Transverse colon (tissue), 4 donors: ENCODE data around the gene SLC13A3. TPM values are rescaled to one million over a fixed set of nuclear protein-coding genes. Genes with fewer than 3 reads are reported as not detected.

ENCODE experiments used
- DNase-seq: peaks from one replicate; pipeline ENCODE4 v3.0.0-alpha.2; 2019
- H3K27ac ChIP-seq, 4 donors: fragments of 200-600 bp; sonication (generic); 2 replicates each; pipeline ENCODE4 v1.5.1; 2016 to 2018; ENCODE audit warnings: inconsistent platforms in 4 of 4
- H3K27me3 ChIP-seq: fragments of 200-600 bp; sonication (generic); 2 replicates; pipeline ENCODE4 v1.5.1; 2017; ENCODE audit warnings: inconsistent platforms
- H3K36me3 ChIP-seq, 4 donors: fragments of 200-600 bp; sonication (generic); 2 replicates each; pipeline ENCODE4 v1.5.1; 2017 to 2019; ENCODE audit warnings: inconsistent platforms in 4 of 4
- H3K4me1 ChIP-seq, 4 donors: fragments of 200-600 bp; sonication (generic); 2 replicates each; pipeline ENCODE4 v1.5.1; 2017 to 2020; ENCODE audit warnings: inconsistent platforms in 4 of 4
- H3K4me3 ChIP-seq, 4 donors: fragments of 200-600 bp; sonication (generic); 1 replicate in 1 of 4; 2 replicates in 3 of 4; pipeline versions ENCODE4 v1.5.1 to v1.6.1; 2017 to 2019; ENCODE audit warnings: inconsistent platforms in 4 of 4
- H3K9me3 ChIP-seq, 2 donors: fragments of 200-600 bp; sonication (generic); 2 replicates each; pipeline ENCODE4 v1.5.1; 2017 to 2019; ENCODE audit warnings: inconsistent platforms in 2 of 2
- CTCF ChIP-seq, 5 experiments: fragments of 200-600 bp in 3 of 5; fragments of 450-650 bp in 2 of 5; sonication (generic) in 3 of 5; IDR thresholded peaks; 1 replicate in 2 of 5; 2 replicates in 3 of 5; pipeline ENCODE4 v1.5.1; 2016 to 2017; ENCODE audit warnings: antibody characterized with exemption in 5 of 5, inconsistent platforms in 3 of 5, mild to moderate bottlenecking in 2 of 5, moderate library complexity in 1 of 5
- EP300 ChIP-seq: sonication (generic); formaldehyde crosslinking; IDR thresholded peaks from one replicate; pipeline ENCODE4 v1.6.1; 2017; ENCODE audit warnings: antibody characterized with exemption, low read depth
- POLR2A ChIP-seq: fragments of 450-650 bp; IDR thresholded peaks from one replicate; pipeline ENCODE4 v1.6.1; 2016; ENCODE audit warnings: antibody characterized with exemption, mild to moderate bottlenecking, moderate library complexity
- POLR2AphosphoS5 ChIP-seq, 3 donors: sonication (generic); formaldehyde crosslinking; IDR thresholded peaks; one replicate each; pipeline ENCODE4 v1.6.1; 2016; ENCODE audit warnings: antibody characterized with exemption in 3 of 3
- WGBS, 2 donors: methylation state at CpG; one replicate each; pipeline ENCODE4 v1.1.5; 2018; ENCODE audit warnings: low coverage in 1 of 2; 5-methylcytosine and 5-hydroxymethylcytosine counted together
- in situ Hi-C, 4 donors: fragments of 200-750 bp; cut with MboI; loops; one replicate each; pipeline versions ENCODE4 v1.15.0 to v1.15.1; 2017; ENCODE audit warnings: low sequenced_read_pairs in 3 of 4, low pct_ligation_motif_present in 1 of 4, low pct_unique_long_range_greater_than_20kb in 1 of 4
- intact Hi-C: fragments of 100-400 bp; cut with DNase I; formaldehyde crosslinking; loops from one replicate; pipeline ENCODE4 v1.15.1; 2023; ENCODE audit warnings: low total_unique reads
- total RNA-seq, 4 donors: library from RNA; depleted of rRNA; stranded (reverse); fragments of >200 nt; gene quantifications; one replicate each; pipeline ENCODE4 v1.1.0, GENCODE V29; 2016

SLC13A3 gene
- total RNA-seq, 4 donors from 2014 or later = 0.14 to 0.48 TPM; not detected in 2

GRCh38 chr20:46649650-46649949 is 1.7 kb downstream of the SLC13A3 start:
- H3K9me3 ChIP-seq = no peaks in the 10 kb centered on the region
- H3K27me3 ChIP-seq = peaks cover 51% of the 10 kb centered on the region
- H3K36me3 ChIP-seq = no peaks in the 10 kb centered on the region
- DNase-seq = no peak
- H3K4me1 ChIP-seq = peaks cover 0 to 5% (median 0%) of the 10 kb centered on the region in 4 donors
- H3K4me3 ChIP-seq = no peak overlapping the region
- H3K27ac ChIP-seq = no peak overlapping the region
- 68 to 71% methylated on average over 2 to 3 of the region's 3 CpGs for WGBS, 2 donors
- in situ Hi-C loops = no loop called here
- TF ChIP-seq CTCF (IDR thresholded peaks at IDR 0.05) = no peak
- TF ChIP-seq POLR2AphosphoS5 (IDR thresholded peaks at IDR 0.05) = no peak
- no peak for TF ChIP-seq POLR2A
- no peak for TF ChIP-seq EP300
- intact Hi-C loops = no loop called here

- TF ChIP-seq EP300 = no peak
- no peak for TF ChIP-seq CTCF (IDR thresholded peaks at IDR 0.05)
- no peak for TF ChIP-seq POLR2A
- TF ChIP-seq POLR2AphosphoS5 (IDR thresholded peaks at IDR 0.05) = no peak
- 63 to 65% methylated on average over 2 to 8 of the region's 8 CpGs for WGBS, 2 donors
- Histone ChIP-seq H3K27me3 (peaks cover 46% of the 10 kb centered on the region), H3K36me3 (no peaks in the 10 kb centered on the region), H3K27ac (no peak overlapping the region), H3K4me3 (no peak overlapping the region), H3K4me1 (peaks cover 0 to 5% (median 0%) of the 10 kb centered on the region in 4 donors), H3K9me3 (no peaks in the 10 kb centered on the region)
- DNase-seq = no peak
- in situ Hi-C loops = no loop called here
- intact Hi-C loops = no loop called here
Observed at GRCh38 chr20:46648903-46649649, 2.2 kb downstream of the SLC13A3 start.

- intact Hi-C loops = no loop called here
- H3K9me3 ChIP-seq = no peaks in the 10 kb centered on the region
- WGBS, 2 donors = 46 to 80% methylated on average over 1 to 4 of the region's 4 CpGs
- no peaks in the 10 kb centered on the region for H3K36me3 ChIP-seq
- TF ChIP-seq POLR2A = no peak
- no peak for TF ChIP-seq EP300
- TF ChIP-seq CTCF (IDR thresholded peaks at IDR 0.05) = no peak
- no peak for TF ChIP-seq POLR2AphosphoS5 (IDR thresholded peaks at IDR 0.05)
- H3K27me3 ChIP-seq = peaks cover 30% of the 10 kb centered on the region
- no peak overlapping the region for H3K27ac ChIP-seq
- in situ Hi-C loops = no loop called here
- DNase-seq = no peak
- H3K4me3 ChIP-seq = no peak overlapping the region
- peaks cover 0 to 5% (median 0%) of the 10 kb centered on the region in 4 donors for H3K4me1 ChIP-seq
Observed at GRCh38 chr20:46647469-46647868, 3.8 kb downstream of the SLC13A3 start.

- TF ChIP-seq EP300 (no peak), POLR2AphosphoS5 (IDR thresholded peaks at IDR 0.05) (no peak), CTCF (IDR thresholded peaks at IDR 0.05) (no peak), POLR2A (no peak)
- H3K4me1 ChIP-seq = peaks cover 0 to 5% (median 0%) of the 10 kb centered on the region in 4 donors
- H3K27ac ChIP-seq = no peak overlapping the region
- in situ Hi-C loops = no loop called here
- peaks cover 24% of the 10 kb centered on the region for H3K27me3 ChIP-seq
- no peaks in the 10 kb centered on the region for H3K36me3 ChIP-seq
- DNase-seq = no peak
- no peaks in the 10 kb centered on the region for H3K9me3 ChIP-seq
- intact Hi-C loops = no loop called here
- H3K4me3 ChIP-seq = no peak overlapping the region
- WGBS, 2 donors = 79 to 89% methylated on average over 1 to 3 of the region's 3 CpGs
Observed at GRCh38 chr20:46646659-46647380, 4.4 kb downstream of the SLC13A3 start.
